ENCODE measurements around the gene CERS3.

- TF ChIP-seq POLR2AphosphoS5 (IDR thresholded peaks at IDR 0.05) (no peak), CTCF (IDR thresholded peaks at IDR 0.05) (no peak), EP300 (IDR thresholded peaks at IDR 0.05; ENCODE audit: low read depth) (no peak)
Measured at GRCh38 chr15:100439514-100439913, 89.2 kb downstream of the CERS3 start.
